ENCODE data around the gene RNF212. TPM values are rescaled to one million over a fixed set of nuclear protein-coding genes. Genes with fewer than 3 reads are reported as not detected.
A peak's percentile ranks its signal among the peaks of the same experiment; 100 is the strongest.

The RNF212 gene
- total and polyA plus RNA-seq, 4 donors = 0.74 to 8.9 (median 1.3) TPM; not detected in 1

- intact Hi-C loops (cut with DNase I) = no loop called here
- 58 to 64% methylated on average over 15 of the region's 15 CpGs for WGBS, 2 donors
- ATAC-seq (ENCODE audit: low FRiP score) (no peak), DNase-seq (peak in 1 of 2 donors; percentile 42)
- no peaks in the 10 kb centered on the region for H3K36me3 ChIP-seq (ENCODE audit: control insufficient read depth in 1 of 2, insufficient read depth in 2 of 2, low read length in 1 of 2)
- no peak overlapping the region for H3K4me3 ChIP-seq (ENCODE audit: low read length in 2 of 2)
- no peaks in the 10 kb centered on the region for H3K9me3 ChIP-seq (ENCODE audit: control insufficient read depth, low read length)
- H3K27me3 ChIP-seq (ENCODE audit: control insufficient read depth in 1 of 2, insufficient read depth in 2 of 2, low read length in 1 of 2) = no peaks in the 10 kb centered on the region
- H3K4me1 ChIP-seq (ENCODE audit: control insufficient read depth in 1 of 2, insufficient read depth in 2 of 2, low read length in 2 of 2) = no peaks in the 10 kb centered on the region
- H3K27ac ChIP-seq (ENCODE audit: low read depth in 1 of 2, low read length in 2 of 2) = no peak overlapping the region
Observed at GRCh38 chr4:1052231-1052671, 61.1 kb downstream of the RNF212 start.

DNA sequence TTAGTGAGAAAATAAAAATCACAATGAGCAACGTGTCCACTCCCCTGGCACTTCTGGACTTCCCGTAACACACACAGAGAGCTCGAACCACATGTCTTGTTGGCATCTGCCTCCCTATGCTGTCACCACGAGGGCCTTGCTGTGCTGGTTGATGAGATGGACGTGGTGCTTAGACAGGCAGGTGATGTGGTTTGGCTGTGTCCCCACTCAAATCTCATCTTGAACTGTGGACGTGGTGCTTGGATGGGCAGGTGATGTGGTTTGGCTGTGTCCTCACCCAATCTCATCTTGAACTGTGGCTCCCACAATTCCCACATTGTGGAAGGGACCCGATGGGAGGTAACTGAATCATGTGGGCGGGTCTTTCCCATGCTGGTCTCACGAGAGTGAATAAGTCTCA, 61.9 kb downstream of the RNF212 start:
- no peak overlapping the region for H3K4me3 ChIP-seq (ENCODE audit: low read length in 2 of 2)
- H3K27ac ChIP-seq (ENCODE audit: low read depth in 1 of 2, low read length in 2 of 2) = no peak overlapping the region
- H3K9me3 ChIP-seq (ENCODE audit: control insufficient read depth, low read length) = no peaks in the 10 kb centered on the region
- intact Hi-C loops (cut with DNase I) = no loop called here
- H3K36me3 ChIP-seq (ENCODE audit: control insufficient read depth in 1 of 2, insufficient read depth in 2 of 2, low read length in 1 of 2) = no peaks in the 10 kb centered on the region
- H3K27me3 ChIP-seq (ENCODE audit: control insufficient read depth in 1 of 2, insufficient read depth in 2 of 2, low read length in 1 of 2) = no peaks in the 10 kb centered on the region
- WGBS, 2 donors = 71 to 72% methylated on average over 9 of the region's 9 CpGs
- no peaks in the 10 kb centered on the region for H3K4me1 ChIP-seq (ENCODE audit: control insufficient read depth in 1 of 2, insufficient read depth in 2 of 2, low read length in 2 of 2)
- DNase-seq (no peak), ATAC-seq (ENCODE audit: low FRiP score) (no peak)

DNA sequence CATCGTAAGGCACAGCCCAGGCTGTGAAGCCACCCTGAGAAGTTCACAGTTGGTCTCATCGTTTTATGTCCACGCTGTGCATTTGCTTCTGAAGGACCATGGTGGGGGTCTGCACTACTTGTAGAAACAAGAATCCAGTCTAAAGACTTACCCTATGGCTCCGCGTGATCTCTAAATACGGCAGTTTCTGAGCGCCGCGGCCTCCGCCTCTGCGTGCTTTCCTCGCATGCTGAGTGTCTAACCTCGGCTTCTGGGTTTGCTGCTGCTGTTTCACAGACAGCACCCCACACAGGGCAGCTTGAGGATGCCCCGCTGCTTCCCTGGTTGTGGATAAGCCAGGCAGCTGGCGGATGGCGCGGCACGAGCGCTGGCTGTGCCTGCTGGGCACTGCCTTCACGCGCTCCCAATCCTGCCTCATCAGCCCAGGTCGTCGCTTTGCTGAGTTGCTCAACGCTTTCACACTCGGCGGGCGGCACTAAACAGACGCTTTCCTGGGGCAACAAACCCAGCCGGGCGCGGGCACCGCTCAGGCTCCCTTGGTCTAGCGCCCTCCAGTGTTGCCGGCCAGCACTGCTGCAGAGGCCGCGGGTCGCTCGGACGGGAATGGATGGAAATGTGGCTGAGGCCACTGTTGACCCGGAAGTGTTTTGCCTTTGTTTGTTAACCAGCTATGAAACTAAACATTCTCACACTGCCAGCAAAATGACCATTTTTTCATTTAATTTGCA, 62.7 kb downstream of the RNF212 start:
- H3K36me3 ChIP-seq (ENCODE audit: control insufficient read depth in 1 of 2, insufficient read depth in 2 of 2, low read length in 1 of 2) = no peaks in the 10 kb centered on the region
- H3K27me3 ChIP-seq (ENCODE audit: control insufficient read depth in 1 of 2, insufficient read depth in 2 of 2, low read length in 1 of 2) = no peaks in the 10 kb centered on the region
- no peaks in the 10 kb centered on the region for H3K9me3 ChIP-seq (ENCODE audit: control insufficient read depth, low read length)
- whole genome bisulfite sequencing, 2 donors = 61 to 79% methylated on average over 40 of the region's 40 CpGs
- H3K27ac ChIP-seq (ENCODE audit: low read depth in 1 of 2, low read length in 2 of 2) = no peak overlapping the region
- H3K4me1 ChIP-seq (ENCODE audit: control insufficient read depth in 1 of 2, insufficient read depth in 2 of 2, low read length in 2 of 2) = no peaks in the 10 kb centered on the region
- no peak for ATAC-seq (ENCODE audit: low FRiP score)
- intact Hi-C loops (cut with DNase I) = no loop called here
- DNase-seq = peak in 1 of 2 donors; percentile 48
- no peak overlapping the region for H3K4me3 ChIP-seq (ENCODE audit: low read length in 2 of 2)

DNA sequence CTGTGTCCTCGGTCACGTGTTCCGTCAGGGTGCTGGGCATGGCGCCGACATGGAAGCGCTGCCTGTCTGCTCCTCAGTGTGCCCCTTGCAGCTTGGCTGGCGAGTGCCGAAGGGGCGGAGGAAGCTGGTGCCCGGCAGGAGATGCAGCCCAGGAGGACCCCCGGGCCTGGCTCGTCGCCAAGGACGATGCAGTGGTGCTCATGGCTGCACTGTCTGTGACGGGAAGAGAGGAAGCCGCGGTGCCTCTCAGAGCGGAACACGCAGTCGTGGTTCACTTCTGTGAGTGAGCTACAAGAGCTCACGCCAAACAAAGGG, 63.8 kb downstream of the RNF212 start:
- H3K27ac ChIP-seq (ENCODE audit: low read depth in 1 of 2, low read length in 2 of 2) = no peak overlapping the region
- H3K36me3 ChIP-seq (ENCODE audit: control insufficient read depth in 1 of 2, insufficient read depth in 2 of 2, low read length in 1 of 2) = no peaks in the 10 kb centered on the region
- intact Hi-C loops (cut with DNase I) = loop anchor here in 1 of 2 donors (10.0 kb wide), 1 partner anchor 665 kb away; the partner anchor contains the start of gene SLBP
- H3K27me3 ChIP-seq (ENCODE audit: control insufficient read depth in 1 of 2, insufficient read depth in 2 of 2, low read length in 1 of 2) = no peaks in the 10 kb centered on the region
- DNase-seq (peak in 1 of 2 donors; percentile 40), ATAC-seq (ENCODE audit: low FRiP score) (no peak)
- WGBS, 2 donors = 82 to 85% methylated on average over 21 of the region's 21 CpGs
- no peaks in the 10 kb centered on the region for H3K4me1 ChIP-seq (ENCODE audit: control insufficient read depth in 1 of 2, insufficient read depth in 2 of 2, low read length in 2 of 2)
- no peaks in the 10 kb centered on the region for H3K9me3 ChIP-seq (ENCODE audit: control insufficient read depth, low read length)
- no peak overlapping the region for H3K4me3 ChIP-seq (ENCODE audit: low read length in 2 of 2)

DNA sequence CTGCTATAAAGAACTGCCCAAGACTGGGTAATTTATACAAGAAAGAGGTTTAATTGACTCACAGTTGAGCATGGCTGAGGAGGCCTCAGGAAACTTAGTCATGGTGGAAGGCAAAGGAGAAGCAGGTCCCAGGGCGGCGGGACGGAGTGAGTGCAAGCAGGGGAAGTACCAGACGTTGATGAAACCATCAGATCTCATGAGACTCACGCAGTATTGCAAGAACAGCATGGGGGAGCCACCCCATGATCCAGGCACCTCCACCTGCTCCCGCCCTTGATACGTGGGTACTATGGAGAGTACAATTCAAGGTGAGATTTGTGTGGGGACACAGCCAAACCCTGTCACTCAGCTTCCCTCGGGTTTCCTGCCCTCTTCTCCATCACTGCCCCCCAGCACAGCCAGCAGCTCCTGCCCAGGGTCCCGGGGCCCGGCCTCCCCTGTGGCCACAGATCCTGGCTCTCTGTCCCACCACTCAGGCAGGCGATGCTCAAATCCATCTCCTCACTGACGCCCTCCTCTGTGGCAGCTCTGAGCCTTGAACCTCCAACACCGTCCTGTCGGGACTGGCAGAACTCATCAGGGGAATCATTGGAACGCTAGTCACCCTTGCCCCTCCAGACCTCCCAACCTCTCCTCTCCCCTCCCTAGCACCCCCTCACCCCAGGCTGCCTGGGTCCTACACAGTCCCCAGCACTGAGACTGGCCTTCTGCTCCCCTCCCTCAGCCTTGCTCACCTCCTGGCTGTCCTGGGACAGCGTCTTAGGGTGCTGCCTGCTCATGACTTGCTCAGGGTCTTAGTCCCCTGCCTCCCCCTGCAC, 64.4 kb downstream of the RNF212 start:
- Histone ChIP-seq H3K4me3 (ENCODE audit: low read length in 2 of 2) (no peak overlapping the region), H3K4me1 (ENCODE audit: control insufficient read depth in 1 of 2, insufficient read depth in 2 of 2, low read length in 2 of 2) (no peaks in the 10 kb centered on the region), H3K27ac (ENCODE audit: low read depth in 1 of 2, low read length in 2 of 2) (no peak overlapping the region), H3K9me3 (ENCODE audit: control insufficient read depth, low read length) (no peaks in the 10 kb centered on the region), H3K27me3 (ENCODE audit: control insufficient read depth in 1 of 2, insufficient read depth in 2 of 2, low read length in 1 of 2) (no peaks in the 10 kb centered on the region), H3K36me3 (ENCODE audit: control insufficient read depth in 1 of 2, insufficient read depth in 2 of 2, low read length in 1 of 2) (no peaks in the 10 kb centered on the region)
- intact Hi-C loops (cut with DNase I) = loop anchor here in 1 of 2 donors (10.0 kb wide), 1 partner anchor 666 kb away; the partner anchor contains the start of gene SLBP
- peak in 1 of 2 donors; percentile 43 for DNase-seq
- 84 to 91% methylated on average over 16 of the region's 16 CpGs for WGBS, 2 donors
- ATAC-seq (ENCODE audit: low FRiP score) = no peak

- H3K27ac ChIP-seq (ENCODE audit: low read depth in 1 of 2, low read length in 2 of 2) = no peak overlapping the region
Observed at GRCh38 chr4:1047976-1048772, 65.2 kb downstream of the RNF212 start.

DNA sequence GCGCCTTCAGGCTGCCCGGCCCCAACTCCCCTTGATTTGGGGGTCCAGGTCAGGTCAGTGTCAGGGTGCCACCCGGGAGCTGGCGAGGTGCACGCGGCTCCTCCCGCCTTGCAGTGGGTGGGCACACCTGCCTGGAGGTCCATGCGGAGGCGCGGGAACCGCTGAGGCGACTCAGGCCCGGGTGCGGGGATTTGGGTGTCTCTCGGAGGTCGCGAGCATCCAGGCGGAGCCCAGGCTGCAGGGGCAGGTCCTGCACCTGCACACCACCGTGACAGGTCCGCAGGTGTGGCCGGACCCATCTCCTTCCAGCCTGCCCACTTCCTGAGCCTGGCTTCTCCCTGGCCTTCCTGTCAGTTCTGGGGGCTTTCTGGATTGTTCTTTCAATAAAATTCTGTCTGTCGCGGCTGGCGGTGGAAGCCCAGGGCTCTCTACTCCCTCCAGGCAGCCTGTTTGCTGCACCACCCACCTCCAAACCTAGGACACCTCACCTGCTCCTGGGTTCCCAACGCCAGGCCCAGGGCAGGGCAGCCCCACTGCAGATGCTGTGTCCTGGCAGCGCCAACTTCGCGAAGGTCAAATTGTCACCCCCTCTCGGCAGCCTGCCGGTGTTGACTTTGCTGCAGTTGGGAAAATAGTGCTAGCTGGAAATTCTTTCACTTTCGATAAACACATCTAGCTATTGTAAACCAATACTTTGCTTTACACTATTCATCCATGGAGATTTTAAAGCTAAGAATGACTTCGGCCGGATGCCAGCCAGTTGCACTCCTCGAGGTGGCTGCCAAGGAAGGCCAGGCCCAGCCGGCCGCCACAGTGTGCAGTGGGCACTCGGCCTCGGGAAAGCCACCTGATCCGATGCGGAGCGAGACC, 66.0 kb downstream of the RNF212 start:
- H3K27me3 ChIP-seq (ENCODE audit: control insufficient read depth in 1 of 2, insufficient read depth in 2 of 2, low read length in 1 of 2) = no peaks in the 10 kb centered on the region
- WGBS, 2 donors = 38 to 45% methylated on average over 38 to 41 of the region's 41 CpGs
- intact Hi-C loops (cut with DNase I) = loop anchor here in 1 of 2 donors (10.0 kb wide), 1 partner anchor 667 kb away; the partner anchor contains the start of gene SLBP
- DNase-seq (peak; percentile 56 to 80), ATAC-seq (ENCODE audit: low FRiP score) (no peak)
- no peak overlapping the region for H3K27ac ChIP-seq (ENCODE audit: low read depth in 1 of 2, low read length in 2 of 2)
- no peak overlapping the region for H3K4me3 ChIP-seq (ENCODE audit: low read length in 2 of 2)
- no peaks in the 10 kb centered on the region for H3K4me1 ChIP-seq (ENCODE audit: control insufficient read depth in 1 of 2, insufficient read depth in 2 of 2, low read length in 2 of 2)
- no peaks in the 10 kb centered on the region for H3K36me3 ChIP-seq (ENCODE audit: control insufficient read depth in 1 of 2, insufficient read depth in 2 of 2, low read length in 1 of 2)
- no peaks in the 10 kb centered on the region for H3K9me3 ChIP-seq (ENCODE audit: control insufficient read depth, low read length)

More at GRCh38 chr4:1047976-1048772, 65.2 kb downstream of the RNF212 start:
- Histone ChIP-seq H3K36me3 (ENCODE audit: control insufficient read depth in 1 of 2, insufficient read depth in 2 of 2, low read length in 1 of 2) (no peaks in the 10 kb centered on the region), H3K4me1 (ENCODE audit: control insufficient read depth in 1 of 2, insufficient read depth in 2 of 2, low read length in 2 of 2) (no peaks in the 10 kb centered on the region), H3K9me3 (ENCODE audit: control insufficient read depth, low read length) (no peaks in the 10 kb centered on the region), H3K27me3 (ENCODE audit: control insufficient read depth in 1 of 2, insufficient read depth in 2 of 2, low read length in 1 of 2) (no peaks in the 10 kb centered on the region), H3K4me3 (ENCODE audit: low read length in 2 of 2) (no peak overlapping the region)
- DNase-seq = peak; percentile 44 to 79
- intact Hi-C loops (cut with DNase I) = loop anchor here in 1 of 2 donors (10.0 kb wide), 1 partner anchor 667 kb away; the partner anchor contains the start of gene SLBP
- ATAC-seq (ENCODE audit: low FRiP score) = no peak
- WGBS, 2 donors = 83 to 86% methylated on average over 33 to 34 of the region's 34 CpGs

All from aorta (tissue), 5 donors.